Activated CD4-positive, alpha-beta T cell treated with anti-CD3 and anti-CD28 coated beads, Interleukin-2, amount 50 U/mL, for 16 hours (primary cell): ENCODE data around the gene ZNF398.

ENCODE experiments used
- DNase-seq: peaks from one replicate; pipeline ENCODE4 v3.0.0-alpha.2; 2020

Gene ZNF398

DNA sequence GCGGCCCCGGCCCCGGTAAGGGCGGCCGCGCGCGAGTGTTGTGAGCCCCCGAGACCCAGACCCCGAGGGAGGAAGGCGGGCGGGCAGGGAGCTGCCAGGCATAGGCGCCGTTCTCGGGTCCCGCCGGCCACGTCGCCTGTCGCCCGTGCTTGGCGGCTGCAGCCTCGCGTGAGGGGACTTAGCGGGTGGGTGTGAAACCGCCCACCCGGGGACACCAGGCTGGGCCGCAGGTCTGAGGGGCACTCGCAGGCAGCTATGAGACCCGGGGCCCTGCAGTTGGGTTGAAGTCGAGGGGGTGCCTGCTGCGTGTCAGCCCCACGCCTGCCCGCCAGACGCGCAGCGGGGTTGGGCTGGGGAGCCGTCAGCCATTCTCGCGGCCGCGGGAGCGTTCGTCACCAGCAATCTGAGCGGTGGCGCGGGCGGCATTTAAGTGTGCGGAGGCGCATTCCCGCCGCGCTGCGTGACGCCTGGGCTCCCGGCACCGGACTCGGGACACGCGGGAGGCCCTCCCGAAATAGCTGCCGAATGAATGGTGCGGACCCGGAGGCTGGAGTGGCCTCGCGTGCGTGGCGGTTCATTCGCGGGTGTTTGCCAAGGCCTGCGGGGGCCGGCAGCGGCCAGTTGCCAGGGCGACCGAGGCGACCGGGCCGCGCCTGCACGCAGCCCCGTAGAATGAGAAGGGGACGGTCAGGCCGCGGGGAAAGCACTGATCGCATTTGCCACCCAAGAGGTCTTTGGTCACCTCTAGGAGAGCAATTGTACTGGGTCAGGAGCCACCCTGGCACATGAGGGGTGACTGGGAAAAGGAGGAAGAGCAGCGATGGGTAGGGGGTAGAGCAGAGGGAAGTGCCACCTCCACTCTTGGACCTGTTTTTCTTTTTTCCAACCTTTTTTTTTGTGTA is 750 bp downstream of the ZNF398 start:
- peak; percentile 40 for DNase-seq

DNA sequence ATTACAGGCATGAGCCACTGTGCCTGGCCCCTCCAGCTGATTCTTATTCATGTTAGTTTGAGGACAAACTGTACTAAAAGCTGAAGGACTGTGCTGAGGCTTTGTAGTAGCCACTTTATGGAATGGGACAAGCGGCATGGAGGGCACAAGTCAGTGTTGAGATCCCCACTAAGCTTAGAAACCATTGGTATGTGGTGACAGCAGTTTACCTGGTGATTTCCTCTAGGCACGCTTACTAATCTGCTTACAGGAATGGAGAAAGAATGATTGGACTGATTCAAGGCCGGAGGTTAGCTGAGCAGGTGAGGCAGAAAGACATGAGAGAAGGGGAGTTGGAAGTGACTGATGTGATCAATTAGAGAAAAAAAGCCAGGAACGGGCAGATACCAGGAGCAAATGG is 3.7 kb downstream of the ZNF398 start:
- no peak for DNase-seq

GRCh38 chr7:149153346-149153745 is 6.1 kb downstream of the ZNF398 start:
- no peak for DNase-seq

- no peak for DNase-seq
Observed at GRCh38 chr7:149154056-149154455, 6.8 kb downstream of the ZNF398 start.

- DNase-seq = no peak
Observed at GRCh38 chr7:149156898-149157297, 9.6 kb downstream of the ZNF398 start.

DNA sequence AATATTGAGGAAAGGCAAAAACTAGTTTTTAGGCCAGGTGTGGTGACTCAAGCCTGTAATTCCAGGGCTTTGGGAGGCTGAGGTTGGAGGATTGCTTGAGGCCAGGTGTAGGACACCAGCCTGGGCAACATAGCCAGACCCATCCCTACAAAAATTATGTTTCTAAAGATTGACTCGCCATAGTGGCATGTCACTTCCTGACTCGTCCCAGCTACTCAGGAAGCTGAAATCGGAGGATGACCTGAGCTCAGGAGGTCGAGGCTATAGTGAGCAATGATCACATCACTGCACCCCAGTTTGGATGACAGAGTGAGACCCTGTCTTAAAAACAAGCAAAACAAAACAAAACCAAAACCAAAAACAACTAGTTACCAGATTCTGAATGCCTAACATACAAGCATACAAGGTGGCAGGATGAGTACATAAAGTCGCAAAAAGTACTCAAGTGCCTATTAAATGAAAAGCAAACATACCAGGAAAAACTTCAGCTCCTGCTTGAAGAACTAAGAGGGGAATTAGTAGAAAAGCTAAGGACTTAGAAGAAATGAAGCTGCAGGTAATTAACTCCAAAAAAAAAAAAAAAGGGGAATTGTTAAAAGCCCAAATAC is 14.1 kb downstream of the ZNF398 start:
- DNase-seq = peak; percentile 10

DNA sequence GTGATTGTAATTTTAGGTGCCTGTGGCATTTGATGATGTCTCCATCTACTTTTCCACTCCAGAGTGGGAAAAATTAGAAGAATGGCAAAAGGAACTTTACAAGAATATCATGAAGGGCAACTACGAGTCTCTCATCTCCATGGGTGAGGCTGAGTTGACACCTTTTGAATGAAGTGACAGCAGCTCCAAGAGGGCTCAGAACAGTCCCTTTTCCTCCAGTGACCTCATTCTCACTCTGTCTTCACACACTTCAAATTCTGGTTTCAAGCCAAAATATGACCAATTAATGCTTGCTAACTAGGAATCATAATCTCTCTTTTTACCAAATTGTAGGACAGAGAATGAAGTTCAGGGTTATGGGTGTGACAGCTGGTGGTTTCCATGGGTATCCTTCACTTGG is 18.9 kb downstream of the ZNF398 start:
- no peak for DNase-seq

DNA sequence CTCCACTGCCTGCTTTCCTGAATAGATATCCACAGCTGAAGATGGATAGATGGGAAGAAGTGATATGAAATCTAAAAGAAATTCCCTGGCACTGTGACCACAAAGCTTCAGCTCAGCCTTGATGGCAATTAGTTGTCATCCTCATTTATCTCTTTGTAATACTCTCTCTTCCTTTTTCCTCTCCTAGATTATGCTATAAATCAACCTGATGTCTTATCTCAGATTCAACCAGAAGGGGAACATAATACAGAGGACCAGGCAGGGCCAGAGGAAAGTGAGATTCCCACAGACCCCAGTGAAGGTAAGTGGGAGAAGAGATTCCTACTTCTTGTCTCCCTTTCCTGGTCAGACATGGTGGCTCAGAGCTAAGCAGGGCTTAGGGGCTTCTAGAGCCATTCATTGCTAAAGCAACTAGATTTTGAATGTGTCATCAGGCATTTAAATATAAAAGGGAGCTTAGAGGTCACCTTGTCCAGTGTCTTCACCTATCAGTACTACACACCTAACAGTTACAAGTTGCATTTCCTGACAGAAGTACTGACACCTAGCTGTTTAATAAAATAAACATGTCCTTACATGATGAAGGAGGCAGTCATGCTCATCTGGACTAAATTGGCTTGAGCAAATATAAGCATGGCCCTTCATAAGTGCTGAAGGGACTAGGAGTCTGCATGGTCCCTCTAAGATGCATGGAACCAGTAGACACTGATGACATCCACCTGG is 19.5 kb downstream of the ZNF398 start:
- no peak for DNase-seq

DNA sequence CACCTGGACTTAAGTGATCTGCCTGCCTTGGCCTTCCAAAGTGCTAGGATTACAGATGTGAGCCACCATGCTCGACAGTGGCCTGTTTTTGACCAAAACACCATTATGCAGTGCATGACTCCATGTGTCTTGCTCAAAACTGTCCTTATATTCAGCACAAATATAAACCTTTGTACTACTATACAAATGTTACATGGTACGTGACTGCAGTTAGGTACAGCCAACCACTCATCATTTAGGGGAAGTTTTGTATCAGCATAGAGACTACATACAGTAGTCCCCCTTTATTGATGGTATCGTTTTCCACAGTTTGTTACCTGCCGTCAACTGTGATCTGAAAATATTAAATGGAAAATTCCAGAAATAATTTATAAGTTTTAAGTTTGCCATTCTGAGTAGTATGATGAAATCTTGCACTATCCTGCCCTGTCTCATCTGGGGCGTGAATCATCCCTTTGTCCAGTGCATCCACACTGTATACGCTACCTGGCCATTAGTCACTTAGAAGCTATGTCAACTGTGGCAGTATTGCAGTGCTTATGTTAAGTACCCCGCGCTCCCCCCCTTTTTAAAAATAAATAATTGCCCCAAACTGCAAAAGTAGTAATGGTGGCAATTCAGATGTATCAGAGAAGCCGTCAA is 24.8 kb downstream of the ZNF398 start:
- no peak for DNase-seq

DNA sequence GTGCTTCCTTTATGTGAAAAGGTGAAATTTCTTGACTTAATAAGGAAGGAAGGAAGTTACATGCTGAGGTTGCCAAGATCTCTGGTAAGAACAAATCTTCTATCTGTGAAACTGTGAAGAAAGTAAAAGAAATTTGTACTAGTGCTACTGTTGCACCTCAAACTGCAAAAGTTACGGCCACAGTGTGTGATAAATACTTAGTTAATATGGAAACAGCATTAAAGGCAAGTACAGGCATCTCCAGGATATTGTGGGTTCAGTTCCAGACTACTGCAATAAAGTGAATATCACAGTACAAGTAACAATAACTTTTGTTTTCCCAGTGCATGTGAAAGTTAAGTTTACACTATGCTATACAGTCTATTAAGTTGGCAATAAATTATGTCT is 25.3 kb downstream of the ZNF398 start:
- no peak for DNase-seq

GRCh38 chr7:149175150-149175549 is 27.9 kb downstream of the ZNF398 start:
- DNase-seq = no peak

DNA sequence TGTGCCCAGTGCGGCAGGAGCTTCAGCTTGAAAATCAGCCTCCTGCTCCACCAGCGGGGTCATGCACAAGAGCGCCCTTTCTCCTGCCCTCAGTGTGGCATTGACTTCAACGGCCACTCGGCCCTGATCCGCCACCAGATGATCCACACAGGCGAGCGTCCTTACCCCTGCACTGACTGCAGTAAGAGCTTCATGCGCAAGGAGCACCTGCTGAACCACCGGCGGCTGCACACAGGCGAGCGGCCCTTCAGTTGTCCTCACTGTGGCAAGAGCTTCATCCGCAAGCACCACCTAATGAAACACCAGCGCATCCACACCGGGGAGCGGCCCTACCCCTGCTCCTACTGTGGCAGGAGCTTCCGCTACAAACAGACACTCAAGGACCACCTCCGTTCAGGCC is 32.0 kb downstream of the ZNF398 start:
- DNase-seq = no peak

DNA sequence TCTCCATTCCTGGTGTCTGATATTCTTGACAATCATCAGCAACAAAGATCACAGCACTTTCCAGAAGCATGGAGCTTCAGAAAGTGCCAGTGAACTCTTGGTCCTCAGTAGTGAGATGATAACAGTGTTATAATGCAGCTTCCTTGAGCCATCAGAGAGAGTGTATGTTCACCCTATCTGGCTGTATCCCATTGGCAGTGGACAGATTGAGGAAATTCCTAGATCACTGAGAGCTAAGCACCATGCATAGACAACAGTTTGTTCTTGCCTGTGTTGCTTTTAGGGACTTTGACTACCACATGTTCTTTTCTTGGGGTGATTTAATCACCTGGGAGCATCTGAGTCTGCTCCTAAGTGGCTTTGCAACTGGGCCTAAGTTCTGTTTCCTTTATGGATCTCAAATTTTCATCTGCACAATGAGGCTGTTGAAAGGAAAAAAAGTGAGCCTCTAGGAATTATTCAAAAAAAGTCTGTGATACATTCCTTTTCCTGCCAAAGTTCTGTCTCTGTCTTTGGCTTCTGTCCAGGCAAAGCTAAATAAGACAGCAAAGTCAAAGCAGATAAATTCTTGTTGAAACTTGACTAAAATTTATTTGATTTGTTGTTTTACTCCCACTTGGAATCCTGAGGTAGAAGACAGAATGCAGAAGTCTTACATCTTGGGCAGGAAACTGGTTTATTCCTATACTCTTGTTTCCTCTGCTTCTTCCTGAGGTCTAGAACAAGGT is 33.6 kb downstream of the ZNF398 start:
- DNase-seq = no peak

DNA sequence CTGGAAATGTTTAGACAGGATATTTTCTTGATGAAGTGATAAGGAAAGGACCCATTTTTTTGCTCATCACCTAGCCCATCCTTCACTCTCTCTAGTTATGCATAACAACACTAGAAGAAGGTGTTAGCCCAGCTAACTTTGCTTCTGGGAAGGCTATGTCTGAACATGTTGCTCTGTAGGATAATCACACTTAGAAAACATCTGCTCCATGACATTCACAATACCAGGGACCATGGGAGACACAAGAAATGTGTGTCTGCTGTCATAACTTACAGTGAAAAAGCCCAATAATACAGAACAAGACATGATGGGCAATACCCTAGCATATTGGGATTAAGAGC is 34.2 kb downstream of the ZNF398 start:
- no peak for DNase-seq

DNA sequence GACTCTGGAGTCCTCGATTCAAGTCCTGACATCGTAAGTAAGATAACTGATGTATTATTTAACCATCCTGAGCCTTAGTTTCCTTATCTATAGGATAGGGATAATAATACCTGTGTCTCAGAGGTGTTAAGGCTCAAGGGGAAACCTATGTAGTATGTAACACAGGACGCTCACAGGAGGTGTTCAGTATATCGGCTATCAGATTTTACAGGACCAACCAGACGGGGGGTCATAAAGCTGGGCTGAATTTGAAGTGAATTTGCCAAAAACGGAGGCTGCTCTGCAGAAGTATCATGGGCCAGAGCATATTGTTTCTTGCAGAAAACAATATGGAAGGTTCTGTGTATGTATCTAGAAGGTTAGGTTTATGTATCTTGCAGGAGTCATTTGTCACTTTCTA is 37.0 kb downstream of the ZNF398 start:
- DNase-seq = no peak

GRCh38 chr7:149188213-149188612 is 41.0 kb downstream of the ZNF398 start:
- DNase-seq = no peak

DNA sequence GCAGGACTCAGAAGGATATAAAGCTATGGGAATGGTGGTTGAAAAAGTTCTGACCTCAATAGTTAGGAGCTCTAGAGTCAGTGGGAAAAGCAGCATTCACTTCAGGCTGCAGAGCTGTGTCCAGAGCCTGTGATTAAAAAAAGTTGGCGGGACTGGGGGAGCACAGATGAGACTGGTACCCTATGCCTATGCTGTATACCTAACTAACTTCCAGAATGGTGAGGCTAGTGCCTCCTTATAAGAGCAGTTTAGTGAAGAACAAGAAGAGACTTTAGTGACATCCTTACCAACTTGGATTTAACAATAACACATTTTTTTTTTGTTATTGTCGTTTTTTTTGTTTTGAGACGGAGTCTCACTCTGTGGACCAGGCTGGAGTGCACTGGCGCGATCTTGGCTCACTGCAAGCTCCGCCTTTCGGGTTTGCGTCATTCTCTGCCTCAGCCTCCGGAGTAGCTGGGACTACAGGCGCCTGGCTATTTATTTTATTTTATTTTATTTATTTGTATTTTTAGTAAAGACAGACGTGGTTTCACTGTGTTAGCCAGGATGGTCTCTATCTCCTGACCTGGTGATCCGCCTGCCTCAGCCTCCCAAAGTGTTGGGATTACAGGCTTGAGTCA is 41.5 kb downstream of the ZNF398 start:
- DNase-seq = no peak

DNA sequence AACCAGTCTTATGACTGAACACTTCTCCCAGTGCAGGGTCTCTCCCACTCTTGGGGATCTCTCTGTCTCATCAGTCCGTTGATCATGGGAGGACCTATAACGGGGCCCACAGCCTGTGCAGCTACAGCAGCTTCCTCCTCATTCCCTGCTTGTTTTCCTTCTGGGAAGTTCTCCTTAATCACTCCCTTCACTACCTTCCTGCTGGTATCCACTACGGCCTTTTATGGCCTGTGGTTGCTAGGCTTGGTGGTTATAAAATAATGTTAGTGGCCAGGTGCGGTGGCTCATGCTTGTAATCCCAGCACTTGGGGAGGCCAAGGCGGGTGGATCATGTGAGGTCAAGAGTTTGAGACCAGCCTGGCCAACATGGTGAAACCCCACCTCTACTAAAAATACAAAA is 44.6 kb downstream of the ZNF398 start:
- no peak for DNase-seq

DNA sequence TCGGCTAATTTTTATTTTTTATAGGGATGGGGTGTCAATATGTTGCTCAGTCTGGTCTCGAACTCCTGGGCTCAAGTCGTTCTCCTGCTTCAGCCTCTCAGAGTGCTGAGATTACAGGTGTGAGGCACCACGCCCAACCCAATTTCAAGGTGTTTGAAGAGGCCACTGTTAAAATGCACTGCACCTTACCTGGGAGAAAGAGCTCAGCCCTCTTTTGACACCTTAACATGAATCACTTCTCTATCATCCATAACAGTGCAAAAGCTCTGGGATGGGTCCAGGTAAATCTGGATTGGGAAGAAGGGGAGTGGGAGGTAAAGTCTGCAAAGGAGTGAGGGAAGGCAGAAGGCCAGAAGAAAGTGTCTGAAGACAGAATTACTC is 47.5 kb downstream of the ZNF398 start:
- no peak for DNase-seq

GRCh38 chr7:149195180-149196150 is 48.2 kb downstream of the ZNF398 start, which contains the start of gene ZNF282:
Gene ZNF282 (plus strand): TSS chr7:149195546. CDS start chr7:149195590, 44 bp downstream.
- DNase-seq = peak; percentile 85

GRCh38 chr7:149196151-149196704 is 49.0 kb downstream of the ZNF398 start:
- DNase-seq = no peak
